Liver (tissue), 9 donors: ENCODE data around the gene SLC9A6. TPM values are rescaled to one million over a fixed set of nuclear protein-coding genes. Genes with fewer than 3 reads are reported as not detected.
A peak's percentile ranks its signal among the peaks of the same experiment; 100 is the strongest.
"Not testable (repeated sequence)": the region's sequence is repeated elsewhere in the genome, so short reads cannot be mapped to it uniquely, and the experiment has no call there.

Source experiments
- DNase-seq: peaks from one replicate; pipeline ENCODE4 v3.0.0-alpha.2; 2017; ENCODE audit warnings: low spot score
- H3K27ac ChIP-seq, 2 donors: one replicate each; pipeline ENCODE4 v1.7.0; 2013; ENCODE audit warnings: inconsistent platforms in 2 of 2, low read length in 2 of 2, control low read depth in 1 of 2, low read depth in 1 of 2, mild to moderate bottlenecking in 1 of 2
- H3K27me3 ChIP-seq, 4 donors: one replicate each; pipeline versions ENCODE4 v1.6.1 to v1.7.0; 2013; ENCODE audit warnings: low read length in 3 of 4, inconsistent platforms in 1 of 4, mild to moderate bottlenecking in 1 of 4, moderate library complexity in 1 of 4; ENCODE audit not compliant: control insufficient read depth in 4 of 4, insufficient read depth in 4 of 4
- H3K36me3 ChIP-seq, 4 donors: one replicate each; pipeline versions ENCODE4 v1.6.1 to v1.7.0; 2013; ENCODE audit warnings: low read length in 3 of 4, mild to moderate bottlenecking in 3 of 4, low read depth in 1 of 4, moderate library complexity in 1 of 4; ENCODE audit not compliant: control insufficient read depth in 4 of 4, insufficient read depth in 3 of 4
- H3K4me1 ChIP-seq, 4 donors: one replicate each; pipeline versions ENCODE4 v1.6.1 to v1.7.0; 2013; ENCODE audit warnings: low read length in 3 of 4, mild to moderate bottlenecking in 3 of 4, moderate library complexity in 1 of 4; ENCODE audit not compliant: control insufficient read depth in 4 of 4, insufficient read depth in 4 of 4
- H3K4me3 ChIP-seq, 3 donors: one replicate each; pipeline versions ENCODE4 v1.6.1 to v1.7.0; 2013; ENCODE audit warnings: low read length in 3 of 3, control low read depth in 1 of 3, low read depth in 1 of 3, mild to moderate bottlenecking in 1 of 3
- H3K9ac ChIP-seq, 2 donors: one replicate each; pipeline ENCODE4 v1.7.0; 2013; ENCODE audit warnings: low read length in 2 of 2, mild to moderate bottlenecking in 2 of 2, moderate library complexity in 2 of 2, control low read depth in 1 of 2, low read depth in 1 of 2
- H3K9me3 ChIP-seq, 4 donors: one replicate each; pipeline versions ENCODE4 v1.6.1 to v1.7.0; 2013; ENCODE audit warnings: low read length in 3 of 4; ENCODE audit not compliant: control insufficient read depth in 4 of 4
- CTCF ChIP-seq: fragments of 150-350 bp; IDR thresholded peaks from 2 replicates; pipeline ENCODE4 v1.5.1; 2017; ENCODE audit warnings: improper control_type of control experiment, low read depth, low read length; ENCODE audit not compliant: missing input control
- EGR1 ChIP-seq, 2 donors: IDR thresholded peaks; 2 replicates each; pipeline ENCODE4 v1.6.1; 2016 to 2018; ENCODE audit warnings: antibody characterized with exemption in 2 of 2, low read depth in 2 of 2
- FOXA1 ChIP-seq: IDR thresholded peaks from 2 replicates; pipeline ENCODE4 v1.6.1; 2016; ENCODE audit warnings: antibody characterized with exemption
- FOXA2 ChIP-seq: IDR thresholded peaks from 2 replicates; pipeline ENCODE4 v1.6.1; 2016; ENCODE audit warnings: antibody characterized with exemption
- GABPA ChIP-seq, 2 donors: IDR thresholded peaks in 1 of 2; conservative IDR thresholded peaks in 1 of 2; 2 replicates each; pipeline ENCODE4 v1.6.1; 2016; ENCODE audit warnings: antibody characterized with exemption in 2 of 2, mild to moderate bottlenecking in 1 of 2, moderate library complexity in 1 of 2
- HNF4A ChIP-seq, 2 donors: conservative IDR thresholded peaks; 2 replicates each; pipeline ENCODE4 v1.6.1; 2016; ENCODE audit warnings: antibody characterized with exemption in 2 of 2, mild to moderate bottlenecking in 2 of 2
- HNF4G ChIP-seq: IDR thresholded peaks from 2 replicates; pipeline ENCODE4 v1.6.1; 2016; ENCODE audit warnings: antibody characterized with exemption
- JUND ChIP-seq, 2 donors: IDR thresholded peaks; 2 replicates each; pipeline ENCODE4 v1.6.1; 2016; ENCODE audit warnings: antibody characterized with exemption in 2 of 2
- MAX ChIP-seq: IDR thresholded peaks from 2 replicates; pipeline ENCODE4 v1.6.1; 2016; ENCODE audit warnings: antibody characterized with exemption
- NR2F2 ChIP-seq: IDR thresholded peaks from 2 replicates; pipeline ENCODE4 v1.6.1; 2016; ENCODE audit warnings: antibody characterized with exemption
- RAD21 ChIP-seq, 2 donors: IDR thresholded peaks; 2 replicates each; pipeline ENCODE4 v1.6.1; 2016; ENCODE audit warnings: antibody characterized with exemption in 2 of 2, mild to moderate bottlenecking in 2 of 2
- REST ChIP-seq: IDR thresholded peaks from 2 replicates; pipeline ENCODE4 v1.6.1; 2016; ENCODE audit warnings: antibody characterized with exemption, mild to moderate bottlenecking
- RXRA ChIP-seq, 2 donors: IDR thresholded peaks; 2 replicates each; pipeline ENCODE4 v1.6.1; 2017 to 2018; ENCODE audit warnings: antibody characterized with exemption in 2 of 2, mild to moderate bottlenecking in 1 of 2
- SP1 ChIP-seq: IDR thresholded peaks from 2 replicates; pipeline ENCODE4 v1.6.1; 2018; ENCODE audit warnings: antibody characterized with exemption, mild to moderate bottlenecking
- TAF1 ChIP-seq: conservative IDR thresholded peaks from 2 replicates; pipeline ENCODE4 v1.6.1; 2016; ENCODE audit warnings: antibody characterized with exemption, mild to moderate bottlenecking
- YY1 ChIP-seq: IDR thresholded peaks from 2 replicates; pipeline ENCODE4 v1.6.1; 2016; ENCODE audit warnings: antibody characterized with exemption, mild to moderate bottlenecking
- WGBS: extraction: QIAGEN DNeasy Blood & Tissue Kit; methylation state at CpG from one replicate; pipeline ENCODE4 v1.1.7; 2013; 5-methylcytosine and 5-hydroxymethylcytosine counted together
- polyA plus RNA-seq, 2 donors: library from polyadenylated mRNA; stranded (reverse) in 1 of 2; unstranded in 1 of 2; fragments of 200-250 nt in 1 of 2; fragments of >200 nt in 1 of 2; fragmentation: Nextera tagmentation in 1 of 2; extraction: Ambion mirVana in 1 of 2; gene quantifications; one replicate each; pipeline versions ENCODE4 v1.2.1 to v1.2.3, GENCODE V29; 2013 to 2015
- total RNA-seq, 2 donors: library from RNA; depleted of rRNA; stranded (reverse); fragments of >200 nt; gene quantifications; one replicate each; pipeline ENCODE4 v1.2.3, GENCODE V29; 2014
- TF ChIP-seq, protein P1 (sequence below): IDR thresholded peaks from 2 replicates; pipeline ENCODE4 v1.6.1; 2016; ENCODE audit warnings: antibody characterized with exemption
- TF ChIP-seq, protein P2 (sequence below): IDR thresholded peaks from 2 replicates; pipeline ENCODE4 v1.6.1; 2016; ENCODE audit warnings: antibody characterized with exemption
- donor health status: healthy.
- donor health status: healthy.
- donor health status: healthy.
- donor health status: healthy.
- donor health status: healthy.

SLC9A6 gene
- total and polyA plus RNA-seq, 4 donors: 2.1 to 8.8 (median 5.6) TPM

DNA sequence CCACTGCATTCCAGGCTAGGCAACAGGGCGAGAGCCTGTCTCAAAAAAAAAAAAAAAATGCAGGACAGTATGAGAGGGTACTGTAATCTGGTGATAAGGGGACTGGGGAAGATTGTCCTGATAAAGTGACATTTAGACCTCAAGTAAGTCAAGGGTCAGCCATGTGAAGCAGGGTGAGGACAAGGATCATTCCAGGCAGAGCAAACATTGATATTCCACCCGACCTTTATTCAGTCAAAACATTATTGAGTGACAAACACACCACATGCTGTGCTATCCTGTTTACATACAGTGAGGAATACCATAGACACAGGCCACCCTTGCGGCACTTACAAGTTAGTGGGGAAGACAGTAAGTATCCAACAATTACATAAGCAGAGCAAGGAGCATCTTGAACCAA is 64.4 kb downstream of the SLC9A6 start:
- H3K4me1 ChIP-seq: peaks cover 2 to 12% (median 10%) of the 10 kb centered on the region in 4 donors
- no peaks in the 10 kb centered on the region for H3K36me3 ChIP-seq
- DNase-seq: no peak
- TF ChIP-seq HNF4A (conservative IDR thresholded peaks at IDR 0.05) (peak; percentile 21 to 57), EGR1 (IDR thresholded peaks at IDR 0.05; ENCODE audit: low read depth in 2 of 2) (no peak), TAF1 (no peak), FOXA1 (no peak), GABPA (IDR thresholded peaks at IDR 0.05 in 1 of 2, conservative IDR thresholded peaks at IDR 0.05 in 1 of 2) (no peak), RAD21 (IDR thresholded peaks at IDR 0.05) (no peak), RXRA (IDR thresholded peaks at IDR 0.05) (peak; percentile 28 to 66)
- 37% methylated on average over 3 of the region's 3 CpGs for WGBS
- no peak overlapping the region for H3K9ac ChIP-seq
- H3K27ac ChIP-seq: no peak overlapping the region
- H3K4me3 ChIP-seq: no peak overlapping the region
- H3K9me3 ChIP-seq: no peaks in the 10 kb centered on the region
- peaks cover 0 to 5% (median 0%) of the 10 kb centered on the region in 4 donors for H3K27me3 ChIP-seq

DNA sequence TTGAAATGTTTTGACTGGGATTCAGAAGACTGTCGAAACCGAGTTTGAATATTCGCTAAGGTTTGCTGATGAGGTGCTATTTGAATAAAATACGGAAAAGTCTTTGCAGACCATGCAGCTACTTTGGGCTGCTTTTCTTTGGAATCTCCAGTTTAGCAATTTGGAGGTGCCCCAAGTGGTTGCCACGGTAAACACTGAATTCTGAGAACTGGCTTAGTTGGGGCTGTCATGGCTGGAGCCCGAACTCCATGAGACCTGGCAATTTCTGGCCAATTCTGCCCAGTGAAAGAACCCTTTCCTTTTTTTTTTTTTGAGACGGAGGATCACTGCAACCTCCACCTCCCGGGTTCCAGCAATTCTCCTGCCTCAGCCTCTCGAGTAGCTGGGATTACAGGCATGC is 65.6 kb downstream of the SLC9A6 start:
- WGBS: 82% methylated on average over 6 of the region's 9 CpGs

DNA sequence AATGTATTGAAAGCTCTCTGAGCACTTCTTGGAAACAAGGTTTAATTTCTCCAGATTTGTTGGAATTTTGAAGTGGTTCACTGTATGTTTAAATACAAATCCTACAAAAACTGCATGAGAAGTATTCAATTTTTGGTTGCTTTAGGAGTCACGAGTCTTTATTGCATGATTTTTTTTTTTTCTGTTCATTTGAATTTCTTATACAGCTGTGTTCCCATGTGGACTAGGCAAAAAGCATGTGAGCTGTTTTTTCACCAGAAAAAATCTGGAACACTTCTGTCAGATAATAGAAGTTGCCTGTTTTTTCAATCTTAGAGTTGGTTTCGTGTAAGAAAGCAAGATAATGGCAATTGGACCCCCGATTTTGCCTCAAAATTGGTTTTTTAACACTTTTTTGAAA is 66.4 kb downstream of the SLC9A6 start:
- H3K4me1 ChIP-seq: peaks cover 2 to 12% (median 10%) of the 10 kb centered on the region in 4 donors
- no peak overlapping the region for H3K27ac ChIP-seq
- TF ChIP-seq SP1 (no peak), EGR1 (IDR thresholded peaks at IDR 0.05; ENCODE audit: low read depth in 2 of 2) (no peak), CTCF (no peak), YY1 (no peak), MAX (no peak), GABPA (IDR thresholded peaks at IDR 0.05 in 1 of 2, conservative IDR thresholded peaks at IDR 0.05 in 1 of 2) (no peak), TAF1 (no peak), RAD21 (IDR thresholded peaks at IDR 0.05) (no peak), HNF4A (conservative IDR thresholded peaks at IDR 0.05) (no peak), REST (no peak), RXRA (IDR thresholded peaks at IDR 0.05) (no peak), FOXA1 (no peak), HNF4G (no peak), JUND (IDR thresholded peaks at IDR 0.05) (no peak), NR2F2 (no peak), FOXA2 (no peak)
- TF ChIP-seq, protein P1, sequence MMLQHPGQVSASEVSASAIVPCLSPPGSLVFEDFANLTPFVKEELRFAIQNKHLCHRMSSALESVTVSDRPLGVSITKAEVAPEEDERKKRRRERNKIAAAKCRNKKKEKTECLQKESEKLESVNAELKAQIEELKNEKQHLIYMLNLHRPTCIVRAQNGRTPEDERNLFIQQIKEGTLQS: no peak
- TF ChIP-seq, protein P2, sequence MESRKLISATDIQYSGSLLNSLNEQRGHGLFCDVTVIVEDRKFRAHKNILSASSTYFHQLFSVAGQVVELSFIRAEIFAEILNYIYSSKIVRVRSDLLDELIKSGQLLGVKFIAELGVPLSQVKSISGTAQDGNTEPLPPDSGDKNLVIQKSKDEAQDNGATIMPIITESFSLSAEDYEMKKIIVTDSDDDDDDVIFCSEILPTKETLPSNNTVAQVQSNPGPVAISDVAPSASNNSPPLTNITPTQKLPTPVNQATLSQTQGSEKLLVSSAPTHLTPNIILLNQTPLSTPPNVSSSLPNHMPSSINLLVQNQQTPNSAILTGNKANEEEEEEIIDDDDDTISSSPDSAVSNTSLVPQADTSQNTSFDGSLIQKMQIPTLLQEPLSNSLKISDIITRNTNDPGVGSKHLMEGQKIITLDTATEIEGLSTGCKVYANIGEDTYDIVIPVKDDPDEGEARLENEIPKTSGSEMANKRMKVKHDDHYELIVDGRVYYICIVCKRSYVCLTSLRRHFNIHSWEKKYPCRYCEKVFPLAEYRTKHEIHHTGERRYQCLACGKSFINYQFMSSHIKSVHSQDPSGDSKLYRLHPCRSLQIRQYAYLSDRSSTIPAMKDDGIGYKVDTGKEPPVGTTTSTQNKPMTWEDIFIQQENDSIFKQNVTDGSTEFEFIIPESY: no peak
- no peaks in the 10 kb centered on the region for H3K36me3 ChIP-seq
- H3K27me3 ChIP-seq: peaks cover 0 to 5% (median 0%) of the 10 kb centered on the region in 4 donors
- 53% methylated on average over 3 of the region's 3 CpGs for WGBS
- no peak for DNase-seq
- H3K9me3 ChIP-seq: no peaks in the 10 kb centered on the region
- no peak overlapping the region for H3K9ac ChIP-seq
- no peak overlapping the region for H3K4me3 ChIP-seq

More for the DNA sequence above, 65.6 kb downstream of the SLC9A6 start:
- H3K9ac ChIP-seq, H3K36me3 ChIP-seq, H3K27ac ChIP-seq, H3K9me3 ChIP-seq, DNase-seq, H3K4me3 ChIP-seq, H3K27me3 ChIP-seq: not testable (repeated sequence)
- peaks cover 2 to 12% (median 10%) of the 10 kb centered on the region in 4 donors for H3K4me1 ChIP-seq
